ENCODE measurements around the gene TRDMT1.

GRCh38 chr10:17155826-17156225 lies 45.6 kb downstream of the TRDMT1 start:
- no peak for TF ChIP-seq CTCF (IDR thresholded peaks at IDR 0.05)
- TF ChIP-seq POLR2A (IDR thresholded peaks at IDR 0.05) = no peak

Measured in adrenal gland (tissue), 5 donors.